GM13977 (cell line): ENCODE data around the gene ZNF593.

Source experiments
- DNase-seq: peaks from one replicate; pipeline ENCODE4 v3.0.0; 2012; ENCODE audit warnings: low spot score
- in situ Hi-C: fragments of 300-500 bp; cut with MboI; formaldehyde crosslinking; loops from one replicate; pipeline ENCODE4 v1.12.0; 2022; ENCODE audit warnings: low sequenced_read_pairs, low pct_unique_long_range_greater_than_20kb, mixed read lengths, inconsistent platforms; ENCODE audit not compliant: unreplicated experiment
- TF ChIP-seq, protein P1 (sequence below): IDR thresholded peaks from 2 replicates; pipeline ENCODE4 v1.5.1; 2012; ENCODE audit warnings: mild to moderate bottlenecking, control low read depth; ENCODE audit not compliant: insufficient read depth; ENCODE audit errors: extremely low read depth, missing control alignments

The ZNF593 gene

DNA sequence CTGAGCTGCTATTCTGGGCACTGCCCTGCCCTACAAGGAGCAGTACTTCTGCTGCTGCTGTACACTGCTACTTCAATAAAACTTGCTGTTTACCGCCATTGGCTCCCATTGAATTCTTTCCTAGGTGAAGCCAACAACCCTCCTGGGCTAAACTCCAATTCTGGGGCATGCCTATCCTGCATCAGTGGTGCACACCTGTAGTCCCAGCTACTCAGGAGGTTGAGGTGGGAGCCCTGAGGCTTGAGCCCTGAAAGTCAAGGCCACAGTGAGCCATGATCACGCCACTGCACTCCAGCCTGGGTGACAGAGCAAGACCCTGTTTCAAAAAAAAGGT, 36.9 kb upstream of the ZNF593 start:
- in situ Hi-C loops: no loop called here
- no peak for DNase-seq
- TF ChIP-seq, protein P1, sequence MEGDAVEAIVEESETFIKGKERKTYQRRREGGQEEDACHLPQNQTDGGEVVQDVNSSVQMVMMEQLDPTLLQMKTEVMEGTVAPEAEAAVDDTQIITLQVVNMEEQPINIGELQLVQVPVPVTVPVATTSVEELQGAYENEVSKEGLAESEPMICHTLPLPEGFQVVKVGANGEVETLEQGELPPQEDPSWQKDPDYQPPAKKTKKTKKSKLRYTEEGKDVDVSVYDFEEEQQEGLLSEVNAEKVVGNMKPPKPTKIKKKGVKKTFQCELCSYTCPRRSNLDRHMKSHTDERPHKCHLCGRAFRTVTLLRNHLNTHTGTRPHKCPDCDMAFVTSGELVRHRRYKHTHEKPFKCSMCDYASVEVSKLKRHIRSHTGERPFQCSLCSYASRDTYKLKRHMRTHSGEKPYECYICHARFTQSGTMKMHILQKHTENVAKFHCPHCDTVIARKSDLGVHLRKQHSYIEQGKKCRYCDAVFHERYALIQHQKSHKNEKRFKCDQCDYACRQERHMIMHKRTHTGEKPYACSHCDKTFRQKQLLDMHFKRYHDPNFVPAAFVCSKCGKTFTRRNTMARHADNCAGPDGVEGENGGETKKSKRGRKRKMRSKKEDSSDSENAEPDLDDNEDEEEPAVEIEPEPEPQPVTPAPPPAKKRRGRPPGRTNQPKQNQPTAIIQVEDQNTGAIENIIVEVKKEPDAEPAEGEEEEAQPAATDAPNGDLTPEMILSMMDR: no peak

DNA sequence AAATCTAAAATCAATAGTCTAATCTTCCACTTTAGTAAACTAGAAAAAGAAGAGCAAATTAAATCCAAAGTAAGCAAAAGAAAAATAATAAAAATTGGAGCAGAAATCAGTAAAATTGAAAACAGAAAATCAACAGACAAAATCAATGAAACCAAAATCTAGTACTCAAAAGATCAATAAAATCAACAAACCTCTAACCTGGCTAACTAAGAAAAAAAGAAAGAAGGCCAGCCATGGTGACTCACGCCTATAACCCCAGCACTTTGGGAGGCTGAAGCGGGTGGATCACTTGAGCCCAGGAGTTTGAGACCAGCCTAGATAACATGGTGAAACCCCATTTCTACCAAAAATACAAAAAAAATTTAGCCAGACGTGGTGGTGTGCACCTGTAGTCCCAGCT, 35.2 kb upstream of the ZNF593 start:
- TF ChIP-seq, protein P1: no peak
- in situ Hi-C loops: no loop called here
- no peak for DNase-seq

DNA sequence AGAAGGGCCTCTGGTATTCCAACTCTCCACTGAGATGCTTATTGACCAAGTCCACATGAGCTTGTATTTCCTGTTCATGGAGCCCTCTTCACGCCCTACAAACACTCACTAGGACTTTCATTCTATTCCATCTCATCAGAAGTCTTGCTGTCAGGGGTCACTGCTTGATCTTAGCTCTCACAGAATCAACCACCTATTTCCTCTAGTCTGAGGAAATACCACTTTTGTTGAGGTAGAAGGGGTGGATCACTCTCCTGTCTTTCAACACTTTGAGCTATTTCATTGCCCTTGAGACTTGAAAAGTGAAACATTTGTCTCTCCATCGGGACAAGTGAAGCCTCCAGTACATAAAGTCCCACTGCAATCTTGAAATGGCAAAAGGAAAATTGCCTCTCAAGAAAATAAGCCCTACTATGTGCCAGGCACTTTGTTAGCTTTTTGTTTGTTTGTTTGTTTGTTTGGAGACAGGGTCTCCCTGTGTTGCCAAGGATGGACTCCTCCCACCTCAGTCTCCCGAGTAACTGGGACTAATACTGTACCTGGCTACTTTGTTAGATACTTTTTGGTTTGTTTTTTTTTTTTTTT, 30.6 kb upstream of the ZNF593 start:
- in situ Hi-C loops: no loop called here
- DNase-seq: no peak
- TF ChIP-seq, protein P1: no peak

DNA sequence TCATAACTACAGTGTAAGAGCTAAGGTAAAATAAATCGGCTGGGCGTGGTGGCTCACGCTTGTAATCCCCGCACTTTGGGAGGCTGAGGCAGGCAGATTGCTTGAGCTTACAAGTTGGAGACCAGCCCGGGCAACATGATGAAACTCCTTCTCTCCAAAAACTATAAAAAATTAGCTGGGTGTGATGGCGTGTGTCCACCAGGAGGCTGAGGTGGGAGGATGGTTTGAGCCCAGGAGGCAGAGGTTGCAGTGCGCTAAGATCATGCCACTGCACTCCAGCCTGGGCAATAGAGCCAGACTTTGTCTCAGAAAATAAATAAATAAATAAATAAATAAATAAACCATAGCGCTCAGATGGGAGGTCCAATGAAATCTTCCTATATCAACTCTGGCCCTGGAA, 27.5 kb upstream of the ZNF593 start:
- in situ Hi-C loops: no loop called here
- TF ChIP-seq, protein P1: no peak
- DNase-seq: no peak

DNA sequence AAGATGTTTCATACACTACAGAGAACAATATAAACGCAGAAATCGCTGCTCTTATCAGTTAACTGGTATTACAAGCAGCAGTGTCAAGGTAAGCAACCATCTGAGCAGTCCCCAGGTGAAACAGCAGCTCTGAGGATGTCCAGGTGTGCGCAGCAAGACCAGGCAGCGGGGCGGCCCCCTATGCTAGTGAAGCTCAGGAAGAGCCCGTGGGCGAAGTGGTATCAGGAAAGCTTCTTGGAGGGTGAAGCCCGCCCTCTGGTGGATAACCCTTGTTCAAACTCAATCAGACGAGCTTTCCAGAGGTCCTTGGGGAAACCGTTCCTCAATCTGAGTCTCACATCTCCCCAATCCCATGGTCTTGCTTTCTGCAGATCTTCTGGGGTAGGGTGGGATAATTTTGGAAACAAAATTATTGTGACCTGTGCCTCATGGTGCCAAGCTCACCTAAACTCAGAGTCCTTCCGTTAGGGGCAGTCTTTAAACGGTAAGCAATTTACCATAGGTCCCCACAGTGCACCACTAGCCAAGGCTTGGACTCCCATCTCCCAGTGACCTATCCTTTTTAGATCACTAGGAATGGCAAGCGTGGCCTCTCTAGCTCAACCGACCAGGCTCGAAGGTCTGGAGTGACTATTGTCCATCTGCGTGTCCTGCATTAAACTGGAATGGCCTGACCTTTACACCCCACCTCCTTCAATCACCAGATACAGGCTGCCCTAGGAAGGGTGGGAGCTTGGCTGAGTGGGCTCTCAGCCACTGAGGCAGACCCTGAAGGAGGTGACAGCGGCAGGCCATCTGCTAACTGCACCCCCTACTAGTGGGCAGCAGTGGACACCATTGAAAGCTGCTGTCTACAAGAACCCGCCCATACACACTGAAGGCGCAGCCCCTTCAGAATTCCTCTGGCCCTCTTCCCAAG, 24.4 kb upstream of the ZNF593 start:
- peak; percentile 67 for DNase-seq
- TF ChIP-seq, protein P1: peak; percentile 69
- in situ Hi-C loops: loop anchor here (5.0 kb wide), 1 partner anchor 38 kb away; no protein-coding TSS in a partner anchor

DNA sequence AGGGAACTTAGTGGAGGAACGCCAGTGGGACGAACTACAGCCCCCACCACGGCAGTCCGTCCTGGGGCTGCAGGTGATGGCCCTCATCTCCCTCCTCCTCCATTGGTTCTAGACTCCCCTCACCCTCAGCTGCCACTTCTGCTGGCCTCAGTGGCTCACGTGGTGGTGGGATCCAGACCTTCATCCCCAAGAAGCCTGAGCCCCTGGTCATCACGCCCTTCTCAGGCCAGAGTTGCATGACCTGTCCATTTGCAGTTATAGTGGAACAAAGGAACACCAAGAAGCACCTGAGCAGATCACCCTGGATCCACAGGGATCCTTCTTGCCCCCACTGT, 23.8 kb upstream of the ZNF593 start:
- in situ Hi-C loops: loop anchor here (5.0 kb wide), 1 partner anchor 39 kb away; no protein-coding TSS in a partner anchor
- DNase-seq: no peak
- TF ChIP-seq, protein P1: no peak
